ENCODE measurements around the gene MYLK4.

MYLK4 gene

DNA sequence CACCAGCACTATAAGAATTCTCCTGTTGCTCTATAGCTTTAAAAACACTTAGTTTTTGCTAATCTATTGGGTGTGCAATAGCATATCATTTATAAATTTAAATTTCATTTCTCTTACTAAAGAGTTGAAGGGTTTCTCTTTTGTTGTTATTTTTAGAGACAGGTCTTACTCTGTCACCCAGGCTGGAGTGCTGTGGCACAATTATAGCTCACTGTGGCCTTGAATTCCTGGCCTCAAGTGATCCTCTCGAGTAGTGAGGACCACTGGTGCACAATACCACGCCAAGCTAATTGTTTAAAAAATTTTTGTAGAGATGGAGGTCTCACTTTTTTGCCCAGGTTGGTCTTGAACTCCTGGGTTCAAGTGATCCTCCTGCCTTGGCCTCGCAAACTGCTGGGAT lies 8.3 kb upstream of the MYLK4 start:
- Histone ChIP-seq H3K9ac (ENCODE audit: low read depth in 1 of 2, low read length in 2 of 2) (no peak overlapping the region), H3K4me1 (ENCODE audit: control insufficient read depth in 2 of 2, insufficient read depth in 2 of 2, low read length in 2 of 2) (no peaks in the 10 kb centered on the region), H3K27ac (ENCODE audit: low read depth in 2 of 2, low read length in 2 of 2) (no peak overlapping the region), H3K4me3 (ENCODE audit: low read length in 2 of 2) (no peak overlapping the region), H3K9me3 (ENCODE audit: control insufficient read depth in 2 of 2, low read length in 2 of 2) (no peaks in the 10 kb centered on the region), H3K27me3 (ENCODE audit: control insufficient read depth in 2 of 2, insufficient read depth in 2 of 2, low read length in 2 of 2) (no peaks in the 10 kb centered on the region), H3K36me3 (ENCODE audit: control insufficient read depth in 2 of 2, insufficient read depth in 2 of 2, low read length in 2 of 2) (no peaks in the 10 kb centered on the region)

DNA sequence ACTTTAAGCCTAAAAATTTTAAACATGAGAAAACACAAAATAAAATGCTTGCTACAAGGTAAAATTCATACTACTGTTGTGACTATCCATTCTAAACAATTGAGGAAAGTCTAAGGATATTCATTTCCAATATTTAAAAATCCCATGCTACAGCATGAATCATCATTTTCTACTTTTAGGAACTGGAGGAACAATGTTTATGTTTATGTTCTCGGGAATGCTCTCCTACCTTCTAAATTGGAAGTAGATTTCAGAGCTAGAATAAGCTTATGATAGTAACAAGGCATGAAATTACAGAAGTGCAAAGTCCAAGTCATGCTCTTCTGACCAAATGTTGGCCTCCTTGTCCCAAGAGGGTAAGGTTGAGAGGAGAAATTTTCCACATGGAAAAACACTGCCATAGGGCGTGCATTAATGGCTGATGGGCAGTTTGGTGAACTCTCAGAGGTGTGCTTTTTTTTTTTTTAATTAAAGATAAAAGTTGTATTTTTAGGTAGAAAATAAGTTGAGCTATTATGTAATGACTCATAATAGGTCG lies 6.0 kb upstream of the MYLK4 start:
- H3K27ac ChIP-seq (ENCODE audit: low read depth in 2 of 2, low read length in 2 of 2): no peak overlapping the region
- H3K36me3 ChIP-seq (ENCODE audit: control insufficient read depth in 2 of 2, insufficient read depth in 2 of 2, low read length in 2 of 2): no peaks in the 10 kb centered on the region
- no peaks in the 10 kb centered on the region for H3K27me3 ChIP-seq (ENCODE audit: control insufficient read depth in 2 of 2, insufficient read depth in 2 of 2, low read length in 2 of 2)
- no peaks in the 10 kb centered on the region for H3K9me3 ChIP-seq (ENCODE audit: control insufficient read depth in 2 of 2, low read length in 2 of 2)
- no peak overlapping the region for H3K4me3 ChIP-seq (ENCODE audit: low read length in 2 of 2)
- no peaks in the 10 kb centered on the region for H3K4me1 ChIP-seq (ENCODE audit: control insufficient read depth in 2 of 2, insufficient read depth in 2 of 2, low read length in 2 of 2)
- H3K9ac ChIP-seq (ENCODE audit: low read depth in 1 of 2, low read length in 2 of 2): no peak overlapping the region

DNA sequence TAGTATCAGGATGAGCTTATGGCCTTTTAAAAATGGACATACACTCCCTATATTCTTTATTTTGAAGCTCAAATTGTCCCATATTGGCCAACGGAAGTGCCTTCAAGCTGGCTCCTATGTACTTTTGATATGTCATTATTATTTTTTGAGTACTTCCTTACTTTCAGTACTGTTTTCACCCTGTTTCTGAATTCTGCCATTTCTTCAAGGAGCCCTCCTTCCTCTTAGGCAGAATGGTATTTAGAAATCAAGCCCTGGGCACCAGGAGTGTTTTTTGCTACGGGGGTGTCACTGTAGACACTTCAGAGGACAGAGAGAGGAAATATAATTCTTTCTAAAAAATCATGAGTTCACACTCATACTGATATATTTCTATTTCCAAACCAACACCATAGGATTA lies 5.5 kb upstream of the MYLK4 start:
- Histone ChIP-seq H3K9me3 (ENCODE audit: control insufficient read depth in 2 of 2, low read length in 2 of 2) (no peaks in the 10 kb centered on the region), H3K27ac (ENCODE audit: low read depth in 2 of 2, low read length in 2 of 2) (no peak overlapping the region), H3K4me3 (ENCODE audit: low read length in 2 of 2) (no peak overlapping the region), H3K27me3 (ENCODE audit: control insufficient read depth in 2 of 2, insufficient read depth in 2 of 2, low read length in 2 of 2) (no peaks in the 10 kb centered on the region), H3K4me1 (ENCODE audit: control insufficient read depth in 2 of 2, insufficient read depth in 2 of 2, low read length in 2 of 2) (no peaks in the 10 kb centered on the region), H3K36me3 (ENCODE audit: control insufficient read depth in 2 of 2, insufficient read depth in 2 of 2, low read length in 2 of 2) (no peaks in the 10 kb centered on the region), H3K9ac (ENCODE audit: low read depth in 1 of 2, low read length in 2 of 2) (no peak overlapping the region)

GRCh38 chr6:2755456-2755855 lies 4.7 kb upstream of the MYLK4 start:
- no peaks in the 10 kb centered on the region for H3K36me3 ChIP-seq (ENCODE audit: control insufficient read depth in 2 of 2, insufficient read depth in 2 of 2, low read length in 2 of 2)
- no peak overlapping the region for H3K27ac ChIP-seq (ENCODE audit: low read depth in 2 of 2, low read length in 2 of 2)
- no peaks in the 10 kb centered on the region for H3K9me3 ChIP-seq (ENCODE audit: control insufficient read depth in 2 of 2, low read length in 2 of 2)

GRCh38 chr6:2754911-2755310 lies 4.2 kb upstream of the MYLK4 start:
- peaks cover 0 to under 1% of the 10 kb centered on the region in 2 donors for H3K4me1 ChIP-seq (ENCODE audit: control insufficient read depth in 2 of 2, insufficient read depth in 2 of 2, low read length in 2 of 2)
- no peaks in the 10 kb centered on the region for H3K9me3 ChIP-seq (ENCODE audit: control insufficient read depth in 2 of 2, low read length in 2 of 2)
- no peak overlapping the region for H3K9ac ChIP-seq (ENCODE audit: low read depth in 1 of 2, low read length in 2 of 2)
- H3K4me3 ChIP-seq (ENCODE audit: low read length in 2 of 2): no peak overlapping the region
- H3K27ac ChIP-seq (ENCODE audit: low read depth in 2 of 2, low read length in 2 of 2): no peak overlapping the region
- H3K27me3 ChIP-seq (ENCODE audit: control insufficient read depth in 2 of 2, insufficient read depth in 2 of 2, low read length in 2 of 2): no peaks in the 10 kb centered on the region
- H3K36me3 ChIP-seq (ENCODE audit: control insufficient read depth in 2 of 2, insufficient read depth in 2 of 2, low read length in 2 of 2): no peaks in the 10 kb centered on the region

More at GRCh38 chr6:2755456-2755855, 4.7 kb upstream of the MYLK4 start:
- no peaks in the 10 kb centered on the region for H3K4me1 ChIP-seq (ENCODE audit: control insufficient read depth in 2 of 2, insufficient read depth in 2 of 2, low read length in 2 of 2)
- no peak overlapping the region for H3K4me3 ChIP-seq (ENCODE audit: low read length in 2 of 2)
- H3K27me3 ChIP-seq (ENCODE audit: control insufficient read depth in 2 of 2, insufficient read depth in 2 of 2, low read length in 2 of 2): no peaks in the 10 kb centered on the region
- H3K9ac ChIP-seq (ENCODE audit: low read depth in 1 of 2, low read length in 2 of 2): no peak overlapping the region

DNA sequence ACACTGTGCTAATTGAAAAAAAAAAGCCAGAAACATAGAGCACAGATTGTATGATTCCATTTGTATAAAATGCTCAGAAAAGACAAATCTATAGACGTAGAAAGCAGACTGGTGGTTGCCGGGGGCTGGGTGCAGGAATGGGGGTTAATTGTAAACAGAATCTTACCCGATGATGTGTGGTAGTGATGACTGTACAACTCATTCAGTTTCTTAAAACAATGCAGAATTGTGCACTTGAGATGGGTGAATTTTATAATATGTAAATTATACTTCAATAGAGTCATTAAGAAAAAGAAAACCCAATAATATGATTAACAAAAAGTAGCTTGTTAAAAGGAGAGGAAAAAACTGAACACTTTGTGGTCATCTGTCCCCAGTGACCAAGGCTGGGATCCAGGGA lies 3.7 kb upstream of the MYLK4 start:
- no peaks in the 10 kb centered on the region for H3K36me3 ChIP-seq (ENCODE audit: control insufficient read depth in 2 of 2, insufficient read depth in 2 of 2, low read length in 2 of 2)
- H3K4me1 ChIP-seq (ENCODE audit: control insufficient read depth in 2 of 2, insufficient read depth in 2 of 2, low read length in 2 of 2): peaks cover 0 to 3% of the 10 kb centered on the region in 2 donors
- no peak overlapping the region for H3K9ac ChIP-seq (ENCODE audit: low read depth in 1 of 2, low read length in 2 of 2)
- no peak overlapping the region for H3K27ac ChIP-seq (ENCODE audit: low read depth in 2 of 2, low read length in 2 of 2)
- no peak overlapping the region for H3K4me3 ChIP-seq (ENCODE audit: low read length in 2 of 2)
- H3K27me3 ChIP-seq (ENCODE audit: control insufficient read depth in 2 of 2, insufficient read depth in 2 of 2, low read length in 2 of 2): no peaks in the 10 kb centered on the region
- H3K9me3 ChIP-seq (ENCODE audit: control insufficient read depth in 2 of 2, low read length in 2 of 2): no peaks in the 10 kb centered on the region

- no peak overlapping the region for H3K4me3 ChIP-seq (ENCODE audit: low read length in 2 of 2)
- no peaks in the 10 kb centered on the region for H3K27me3 ChIP-seq (ENCODE audit: control insufficient read depth in 2 of 2, insufficient read depth in 2 of 2, low read length in 2 of 2)
- no peak overlapping the region for H3K27ac ChIP-seq (ENCODE audit: low read depth in 2 of 2, low read length in 2 of 2)
- peaks cover 0 to 3% of the 10 kb centered on the region in 2 donors for H3K4me1 ChIP-seq (ENCODE audit: control insufficient read depth in 2 of 2, insufficient read depth in 2 of 2, low read length in 2 of 2)
- H3K36me3 ChIP-seq (ENCODE audit: control insufficient read depth in 2 of 2, insufficient read depth in 2 of 2, low read length in 2 of 2): no peaks in the 10 kb centered on the region
- H3K9ac ChIP-seq (ENCODE audit: low read depth in 1 of 2, low read length in 2 of 2): no peak overlapping the region
- H3K9me3 ChIP-seq (ENCODE audit: control insufficient read depth in 2 of 2, low read length in 2 of 2): no peaks in the 10 kb centered on the region
These were observed 3.0 kb upstream of the MYLK4 start for GRCh38 chr6:2753743-2754142.

DNA sequence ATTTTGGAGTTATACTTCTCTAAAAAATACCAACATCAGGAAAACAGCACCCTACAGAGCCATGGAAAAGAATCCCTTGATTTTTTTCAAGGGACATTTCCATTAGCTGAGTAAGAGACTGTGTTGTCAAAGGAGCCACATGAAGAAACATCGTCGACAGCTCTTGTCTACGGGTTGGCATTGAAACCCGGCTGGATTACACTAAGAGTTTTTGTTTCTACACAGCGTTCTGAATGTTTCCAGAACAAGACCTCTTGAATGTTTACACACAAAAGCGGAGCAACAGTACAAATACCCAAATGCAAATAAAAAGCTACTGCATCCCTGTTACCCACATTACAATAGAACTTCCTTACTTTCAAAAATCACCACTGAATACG lies 2.4 kb upstream of the MYLK4 start:
- Histone ChIP-seq H3K27ac (ENCODE audit: low read depth in 2 of 2, low read length in 2 of 2) (no peak overlapping the region), H3K9ac (ENCODE audit: low read depth in 1 of 2, low read length in 2 of 2) (no peak overlapping the region), H3K4me1 (ENCODE audit: control insufficient read depth in 2 of 2, insufficient read depth in 2 of 2, low read length in 2 of 2) (peaks cover 0 to 3% of the 10 kb centered on the region in 2 donors), H3K27me3 (ENCODE audit: control insufficient read depth in 2 of 2, insufficient read depth in 2 of 2, low read length in 2 of 2) (no peaks in the 10 kb centered on the region), H3K4me3 (ENCODE audit: low read length in 2 of 2) (no peak overlapping the region), H3K36me3 (ENCODE audit: control insufficient read depth in 2 of 2, insufficient read depth in 2 of 2, low read length in 2 of 2) (no peaks in the 10 kb centered on the region), H3K9me3 (ENCODE audit: control insufficient read depth in 2 of 2, low read length in 2 of 2) (no peaks in the 10 kb centered on the region)

GRCh38 chr6:2752477-2753109 lies 1.9 kb upstream of the MYLK4 start:
- H3K36me3 ChIP-seq (ENCODE audit: control insufficient read depth in 2 of 2, insufficient read depth in 2 of 2, low read length in 2 of 2): no peaks in the 10 kb centered on the region
- no peak overlapping the region for H3K4me3 ChIP-seq (ENCODE audit: low read length in 2 of 2)
- no peak overlapping the region for H3K9ac ChIP-seq (ENCODE audit: low read depth in 1 of 2, low read length in 2 of 2)
- H3K4me1 ChIP-seq (ENCODE audit: control insufficient read depth in 2 of 2, insufficient read depth in 2 of 2, low read length in 2 of 2): peaks cover 0 to 3% of the 10 kb centered on the region in 2 donors
- no peak overlapping the region for H3K27ac ChIP-seq (ENCODE audit: low read depth in 2 of 2, low read length in 2 of 2)
- H3K27me3 ChIP-seq (ENCODE audit: control insufficient read depth in 2 of 2, insufficient read depth in 2 of 2, low read length in 2 of 2): no peaks in the 10 kb centered on the region
- no peaks in the 10 kb centered on the region for H3K9me3 ChIP-seq (ENCODE audit: control insufficient read depth in 2 of 2, low read length in 2 of 2)

DNA sequence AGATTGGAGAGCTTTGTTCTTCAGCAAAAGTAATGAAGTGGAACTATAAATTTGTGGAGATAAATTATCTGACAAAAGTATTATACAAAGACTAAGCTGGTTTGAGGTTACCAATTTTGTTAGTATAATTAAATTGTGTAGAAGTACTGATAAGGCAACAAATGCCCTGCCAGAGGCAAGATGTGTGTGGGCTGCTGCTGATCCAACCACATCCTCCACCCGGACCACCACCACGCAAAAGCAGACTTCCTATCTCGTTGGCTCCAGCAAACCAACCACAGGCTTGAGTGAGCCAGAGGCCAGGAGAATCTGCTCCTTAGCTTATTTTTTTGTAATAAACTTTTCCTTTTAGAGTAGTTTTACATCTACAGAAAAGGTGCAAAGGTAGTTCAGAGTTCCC lies 1.1 kb upstream of the MYLK4 start:
- Histone ChIP-seq H3K9me3 (ENCODE audit: control insufficient read depth in 2 of 2, low read length in 2 of 2) (no peaks in the 10 kb centered on the region), H3K27me3 (ENCODE audit: control insufficient read depth in 2 of 2, insufficient read depth in 2 of 2, low read length in 2 of 2) (no peaks in the 10 kb centered on the region), H3K9ac (ENCODE audit: low read depth in 1 of 2, low read length in 2 of 2) (no peak overlapping the region), H3K4me1 (ENCODE audit: control insufficient read depth in 2 of 2, insufficient read depth in 2 of 2, low read length in 2 of 2) (peaks cover 0 to 3% of the 10 kb centered on the region in 2 donors), H3K36me3 (ENCODE audit: control insufficient read depth in 2 of 2, insufficient read depth in 2 of 2, low read length in 2 of 2) (no peaks in the 10 kb centered on the region), H3K27ac (ENCODE audit: low read depth in 2 of 2, low read length in 2 of 2) (no peak overlapping the region), H3K4me3 (ENCODE audit: low read length in 2 of 2) (no peak overlapping the region)

All from mucosa of rectum (tissue), 2 donors.